HFFc6 (cell line): ENCODE measurements around the gene RARRES1. TPM values are rescaled to one million over a fixed set of nuclear protein-coding genes. Genes with fewer than 3 reads are reported as not detected.

Experiments
- DNase-seq: peaks from one replicate; pipeline ENCODE4 v3.0.0-alpha.2; 2018
- H3K27ac Mint-ChIP-seq: 2 replicates; pipeline ENCODE4 v1.8.0; 2020; ENCODE audit warnings: mild to moderate bottlenecking, mixed read lengths
- H3K27me3 Mint-ChIP-seq: 2 replicates; pipeline ENCODE4 v1.8.0; 2021; ENCODE audit warnings: mild to moderate bottlenecking, moderate library complexity, mixed read lengths; ENCODE audit not compliant: insufficient read depth
- H3K36me3 Mint-ChIP-seq: 2 replicates; pipeline ENCODE4 v1.8.0; 2021; ENCODE audit warnings: low read depth, mixed read lengths
- H3K4me1 Mint-ChIP-seq: 2 replicates; pipeline ENCODE4 v1.8.0; 2020; ENCODE audit warnings: low read depth, mixed read lengths
- H3K4me3 Mint-ChIP-seq: 2 replicates; pipeline ENCODE4 v1.8.0; 2020; ENCODE audit warnings: mild to moderate bottlenecking, moderate library complexity, mixed read lengths
- H3K9me3 Mint-ChIP-seq: 2 replicates; pipeline ENCODE4 v1.8.0; 2020; ENCODE audit warnings: mild to moderate bottlenecking, mixed read lengths
- CTCF ChIP-seq: fragments of 200-600 bp; sonication (generic); IDR thresholded peaks from 2 replicates; pipeline ENCODE4 v1.5.0; 2021; ENCODE audit warnings: antibody characterized with exemption, mild to moderate bottlenecking
- total RNA-seq, 6 experiments: library from RNA; stranded (reverse); fragmentation: NEBNext Ultra II Directional; extraction: Animal tissue kit (Norgen Biotek cat#: 25700); gene quantifications; 2 replicates in 1 of 6; 3 replicates in 5 of 6; pipeline ENCODE4 v1.2.3, GENCODE V29; 2021

RARRES1 gene
- total RNA-seq, 6 experiments from 2014 or later: 0.51 to 1.3 (median 0.77) TPM; not detected in 1

- Mint-ChIP-seq H3K36me3 (no peaks in the 10 kb centered on the region), H3K27me3 (no peaks in the 10 kb centered on the region; the same call in 1 of the 2 replicates), H3K9me3 (no peaks in the 10 kb centered on the region), H3K4me3 (peak overlapping the region; percentile 85), H3K27ac (peak overlapping the region; percentile 82), H3K4me1 (peaks cover 31% of the 10 kb centered on the region)
- peak; percentile 89 for DNase-seq
- no peak for TF ChIP-seq CTCF
Measured at GRCh38 chr3:158768881-158769543, 36.8 kb upstream of the RARRES1 start.

GRCh38 chr3:158768361-158768787, 36.1 kb upstream of the RARRES1 start:
- no peaks in the 10 kb centered on the region for H3K36me3 Mint-ChIP-seq

GRCh38 chr3:158766364-158766763, 34.1 kb upstream of the RARRES1 start:
- DNase-seq: no peak
- Mint-ChIP-seq H3K4me3 (no peak overlapping the region), H3K27ac (no peak overlapping the region), H3K27me3 (no peaks in the 10 kb centered on the region; the same call in 1 of the 2 replicates), H3K4me1 (peaks cover 31% of the 10 kb centered on the region), H3K9me3 (no peaks in the 10 kb centered on the region), H3K36me3 (no peaks in the 10 kb centered on the region)
- TF ChIP-seq CTCF: no peak

More at GRCh38 chr3:158768361-158768787, 36.1 kb upstream of the RARRES1 start:
- DNase-seq: peak; percentile 45
- no peaks in the 10 kb centered on the region; the same call in 1 of the 2 replicates for H3K27me3 Mint-ChIP-seq
- no peak for TF ChIP-seq CTCF
- H3K9me3 Mint-ChIP-seq: no peaks in the 10 kb centered on the region
- H3K4me1 Mint-ChIP-seq: peaks cover 31% of the 10 kb centered on the region
- H3K4me3 Mint-ChIP-seq: peak overlapping the region; percentile 85
- peak overlapping the region; percentile 82 for H3K27ac Mint-ChIP-seq

- no peak overlapping the region for H3K27ac Mint-ChIP-seq
- no peak for DNase-seq
Measured at GRCh38 chr3:158765518-158766205, 33.4 kb upstream of the RARRES1 start.

GRCh38 chr3:158763421-158763820, 31.2 kb upstream of the RARRES1 start:
- DNase-seq: no peak

More at GRCh38 chr3:158765518-158766205, 33.4 kb upstream of the RARRES1 start:
- no peaks in the 10 kb centered on the region for H3K36me3 Mint-ChIP-seq
- no peaks in the 10 kb centered on the region for H3K9me3 Mint-ChIP-seq
- H3K4me1 Mint-ChIP-seq: peaks cover 29% of the 10 kb centered on the region
- H3K4me3 Mint-ChIP-seq: no peak overlapping the region
- no peaks in the 10 kb centered on the region; the same call in 1 of the 2 replicates for H3K27me3 Mint-ChIP-seq
- TF ChIP-seq CTCF: no peak

More at GRCh38 chr3:158763421-158763820, 31.2 kb upstream of the RARRES1 start:
- no peaks in the 10 kb centered on the region; the same call in 1 of the 2 replicates for H3K27me3 Mint-ChIP-seq
- no peak for TF ChIP-seq CTCF
- H3K27ac Mint-ChIP-seq: no peak overlapping the region
- no peaks in the 10 kb centered on the region for H3K36me3 Mint-ChIP-seq
- H3K4me3 Mint-ChIP-seq: no peak overlapping the region
- H3K9me3 Mint-ChIP-seq: no peaks in the 10 kb centered on the region
- H3K4me1 Mint-ChIP-seq: peaks cover 7% of the 10 kb centered on the region
